ENCODE data around the gene TMEM182.

TMEM182 gene

DNA sequence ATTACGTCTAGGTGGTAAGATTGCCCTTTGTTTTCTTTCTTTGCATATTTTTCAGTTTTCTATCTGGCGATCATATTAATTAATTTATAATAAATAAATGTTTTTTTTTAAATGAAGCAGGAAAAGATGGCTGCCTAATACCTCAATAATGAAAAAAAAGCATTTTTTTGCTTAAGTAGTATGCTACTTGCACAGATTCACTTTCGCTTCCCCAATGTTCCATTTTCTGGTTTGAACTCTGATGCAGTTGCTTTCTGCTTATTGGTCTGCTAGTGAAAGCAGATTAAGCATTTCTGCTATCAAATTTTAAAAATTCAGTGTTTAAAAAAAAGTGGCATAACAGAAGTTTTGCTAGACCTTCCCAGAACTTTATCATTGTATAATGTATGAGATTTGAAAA is 11.9 kb upstream of the TMEM182 start:
- Histone ChIP-seq H2AFZ (ENCODE audit: low read length) (no peak overlapping the region), H3K4me3 (ENCODE audit: low read depth, low read length, poor library complexity, severe bottlenecking) (no peak overlapping the region), H3K9ac (ENCODE audit: low read length) (no peak overlapping the region), H3K9me2 (ENCODE audit: low read depth, low read length) (no peaks in the 10 kb centered on the region), H3K4me1 (ENCODE audit: insufficient read depth, low read length, severe bottlenecking) (no peaks in the 10 kb centered on the region), H3K79me2 (ENCODE audit: insufficient read depth, low read length) (no peaks in the 10 kb centered on the region), H3K4me2 (ENCODE audit: low read length) (no peak overlapping the region), H4K20me1 (ENCODE audit: insufficient read depth, low read length) (no peaks in the 10 kb centered on the region), H3K27ac (ENCODE audit: low read depth, low read length, poor library complexity, severe bottlenecking) (no peak overlapping the region), H3K27me3 (ENCODE audit: insufficient read depth, low read length) (no peaks in the 10 kb centered on the region), H3F3A (ENCODE audit: insufficient read depth, low read length) (no peaks in the 10 kb centered on the region), H3K9me3 (ENCODE audit: low read length) (no peaks in the 10 kb centered on the region), H3K36me3 (ENCODE audit: insufficient read depth, low read length) (no peaks in the 10 kb centered on the region)
- TF ChIP-seq, protein P1, sequence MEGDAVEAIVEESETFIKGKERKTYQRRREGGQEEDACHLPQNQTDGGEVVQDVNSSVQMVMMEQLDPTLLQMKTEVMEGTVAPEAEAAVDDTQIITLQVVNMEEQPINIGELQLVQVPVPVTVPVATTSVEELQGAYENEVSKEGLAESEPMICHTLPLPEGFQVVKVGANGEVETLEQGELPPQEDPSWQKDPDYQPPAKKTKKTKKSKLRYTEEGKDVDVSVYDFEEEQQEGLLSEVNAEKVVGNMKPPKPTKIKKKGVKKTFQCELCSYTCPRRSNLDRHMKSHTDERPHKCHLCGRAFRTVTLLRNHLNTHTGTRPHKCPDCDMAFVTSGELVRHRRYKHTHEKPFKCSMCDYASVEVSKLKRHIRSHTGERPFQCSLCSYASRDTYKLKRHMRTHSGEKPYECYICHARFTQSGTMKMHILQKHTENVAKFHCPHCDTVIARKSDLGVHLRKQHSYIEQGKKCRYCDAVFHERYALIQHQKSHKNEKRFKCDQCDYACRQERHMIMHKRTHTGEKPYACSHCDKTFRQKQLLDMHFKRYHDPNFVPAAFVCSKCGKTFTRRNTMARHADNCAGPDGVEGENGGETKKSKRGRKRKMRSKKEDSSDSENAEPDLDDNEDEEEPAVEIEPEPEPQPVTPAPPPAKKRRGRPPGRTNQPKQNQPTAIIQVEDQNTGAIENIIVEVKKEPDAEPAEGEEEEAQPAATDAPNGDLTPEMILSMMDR (IDR thresholded peaks at IDR 0.05; ENCODE audit: low read length), result no peak
- no peak for TF ChIP-seq EZH2 (IDR thresholded peaks at IDR 0.05; ENCODE audit: borderline replicate concordance, low read length)

DNA sequence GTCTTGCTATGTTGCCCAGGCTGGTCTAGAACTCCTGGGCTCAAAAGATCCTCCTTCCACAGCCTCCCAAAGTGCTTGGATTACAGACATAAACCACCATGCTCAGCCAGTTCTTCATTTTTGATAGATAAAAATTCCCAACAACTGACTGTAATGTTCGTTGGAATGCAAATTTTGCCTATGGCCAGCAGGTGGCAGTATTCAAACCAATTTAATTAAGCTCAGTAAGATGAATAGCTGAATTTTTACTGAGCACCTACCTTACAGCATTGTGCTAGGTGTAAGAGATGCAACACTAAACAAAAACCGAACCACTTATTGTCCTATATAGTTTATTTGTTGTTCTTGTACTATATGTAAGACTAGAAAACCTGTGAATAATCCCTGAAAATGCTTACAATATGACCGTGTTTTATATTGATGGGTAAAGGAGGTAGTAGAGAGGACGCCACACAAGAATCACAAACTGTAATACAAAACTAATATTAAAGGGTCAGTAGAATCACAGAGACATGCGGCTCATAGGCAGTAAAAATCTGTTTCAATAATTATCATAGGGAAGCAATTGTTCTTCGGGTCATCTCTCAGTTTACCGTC is 8.2 kb upstream of the TMEM182 start:
- H4K20me1 ChIP-seq (ENCODE audit: insufficient read depth, low read length), result no peaks in the 10 kb centered on the region
- H2AFZ ChIP-seq (ENCODE audit: low read length), result no peak overlapping the region
- H3K4me3 ChIP-seq (ENCODE audit: low read depth, low read length, poor library complexity, severe bottlenecking), result no peak overlapping the region
- H3K4me2 ChIP-seq (ENCODE audit: low read length), result no peak overlapping the region
- no peaks in the 10 kb centered on the region for H3K79me2 ChIP-seq (ENCODE audit: insufficient read depth, low read length)
- H3K9ac ChIP-seq (ENCODE audit: low read length), result no peak overlapping the region
- H3K9me2 ChIP-seq (ENCODE audit: low read depth, low read length), result no peaks in the 10 kb centered on the region
- no peaks in the 10 kb centered on the region for H3K36me3 ChIP-seq (ENCODE audit: insufficient read depth, low read length)
- H3K27me3 ChIP-seq (ENCODE audit: insufficient read depth, low read length), result no peaks in the 10 kb centered on the region
- TF ChIP-seq, protein P1 (IDR thresholded peaks at IDR 0.05; ENCODE audit: low read length), result peak; percentile 68
- TF ChIP-seq EZH2 (IDR thresholded peaks at IDR 0.05; ENCODE audit: borderline replicate concordance, low read length), result no peak
- H3K9me3 ChIP-seq (ENCODE audit: low read length), result no peaks in the 10 kb centered on the region
- H3K27ac ChIP-seq (ENCODE audit: low read depth, low read length, poor library complexity, severe bottlenecking), result no peak overlapping the region
- H3K4me1 ChIP-seq (ENCODE audit: insufficient read depth, low read length, severe bottlenecking), result no peaks in the 10 kb centered on the region
- H3F3A ChIP-seq (ENCODE audit: insufficient read depth, low read length), result no peaks in the 10 kb centered on the region

DNA sequence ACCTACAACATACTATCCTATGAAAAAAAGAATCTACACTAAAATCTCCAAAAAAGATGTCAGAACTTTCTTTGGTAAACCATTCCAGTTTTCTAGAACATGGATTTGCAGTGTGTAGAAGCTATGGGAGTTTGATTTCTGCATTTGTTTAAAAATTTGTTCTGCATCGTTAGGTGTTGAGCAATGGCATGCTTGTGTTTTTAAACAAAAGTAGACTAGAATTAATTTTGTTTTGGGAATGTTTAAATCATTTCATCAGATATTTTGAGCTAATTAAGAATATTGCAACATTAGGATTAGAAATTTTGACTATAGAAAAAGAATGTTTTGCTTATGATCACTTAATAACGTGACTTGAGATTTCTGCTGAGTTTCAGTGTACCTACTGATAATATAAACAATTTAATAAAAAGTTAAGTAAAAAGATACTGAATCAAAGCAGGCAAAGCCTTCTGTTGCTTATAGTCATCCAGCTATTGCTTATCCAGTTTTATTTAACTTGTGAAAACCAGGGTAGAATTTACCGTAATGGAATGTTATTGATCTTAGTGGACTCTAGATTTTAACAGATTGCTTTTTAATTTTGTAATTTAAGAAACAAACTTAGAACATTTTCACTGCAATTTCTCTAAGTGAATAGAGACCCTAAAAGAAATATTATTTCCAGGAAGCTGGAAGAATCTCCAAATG is 7.2 kb upstream of the TMEM182 start:
- H3F3A ChIP-seq (ENCODE audit: insufficient read depth, low read length), result no peaks in the 10 kb centered on the region
- no peaks in the 10 kb centered on the region for H3K4me1 ChIP-seq (ENCODE audit: insufficient read depth, low read length, severe bottlenecking)
- H3K27me3 ChIP-seq (ENCODE audit: insufficient read depth, low read length), result no peaks in the 10 kb centered on the region
- TF ChIP-seq, protein P1 (IDR thresholded peaks at IDR 0.05; ENCODE audit: low read length), result no peak
- no peak for TF ChIP-seq EZH2 (IDR thresholded peaks at IDR 0.05; ENCODE audit: borderline replicate concordance, low read length)
- no peak overlapping the region for H2AFZ ChIP-seq (ENCODE audit: low read length)
- H3K36me3 ChIP-seq (ENCODE audit: insufficient read depth, low read length), result no peaks in the 10 kb centered on the region
- H3K9me2 ChIP-seq (ENCODE audit: low read depth, low read length), result no peaks in the 10 kb centered on the region
- no peak overlapping the region for H3K9ac ChIP-seq (ENCODE audit: low read length)
- no peak overlapping the region for H3K27ac ChIP-seq (ENCODE audit: low read depth, low read length, poor library complexity, severe bottlenecking)
- no peak overlapping the region for H3K4me3 ChIP-seq (ENCODE audit: low read depth, low read length, poor library complexity, severe bottlenecking)
- H3K9me3 ChIP-seq (ENCODE audit: low read length), result no peaks in the 10 kb centered on the region
- H4K20me1 ChIP-seq (ENCODE audit: insufficient read depth, low read length), result no peaks in the 10 kb centered on the region
- H3K4me2 ChIP-seq (ENCODE audit: low read length), result no peak overlapping the region
- no peaks in the 10 kb centered on the region for H3K79me2 ChIP-seq (ENCODE audit: insufficient read depth, low read length)

All from OCI-LY1 (cell line).